OCI-LY7 (cell line): ENCODE measurements around the gene AGPAT3. TPM values are rescaled to one million over a fixed set of nuclear protein-coding genes. Genes with fewer than 3 reads are reported as not detected.

Experiments used
- BruUV-seq: library from RNA; stranded (reverse); fragments of 400-500 nt; replicated peaks from 2 replicates; lab custom pipeline; 2021; lab: Mats Ljungman, UMichigan
- CTCF ChIA-PET: fragments of 300-600 bp; sonication (Branson Sonifier 250); formaldehyde crosslinking; loops from one replicate; lab custom pipeline; 2022; ENCODE audit warnings: antibody characterized with exemption; ENCODE audit not compliant: unreplicated experiment; lab: Charles Lee
- POLR2A ChIA-PET: fragments of 300-600 bp; sonication (Branson Sonifier 250); formaldehyde crosslinking; loops from one replicate; lab custom pipeline; 2022; ENCODE audit warnings: antibody characterized with exemption; lab: Charles Lee
- DNase-seq: peaks from one replicate; pipeline ENCODE4 v3.0.0-alpha.2; 2015; ENCODE audit warnings: low spot score
- H2AFZ ChIP-seq: fragments of 200-600 bp; sonication (generic), shearing (Covaris generic); 2 replicates; pipeline ENCODE4 v1.6.1; 2014; ENCODE audit warnings: mild to moderate bottlenecking, antibody characterized with exemption, low read length, moderate library complexity
- H3K27ac ChIP-seq: fragments of 200-600 bp; sonication (generic); 2 replicates; pipeline ENCODE4 v1.5.1; 2014; ENCODE audit warnings: mixed run types, low read depth, mild to moderate bottlenecking, moderate library complexity, low read length, inconsistent platforms; ENCODE audit not compliant: poor library complexity, severe bottlenecking
- H3K36me3 ChIP-seq: fragments of 200-600 bp; sonication (generic); 2 replicates; pipeline ENCODE4 v1.6.1; 2014; ENCODE audit warnings: mild to moderate bottlenecking, antibody characterized with exemption, low read length, moderate library complexity, mixed read lengths; ENCODE audit not compliant: insufficient read depth
- H3K4me1 ChIP-seq: fragments of 200-600 bp; sonication (generic); 2 replicates; pipeline ENCODE4 v1.5.1; 2014; ENCODE audit warnings: mild to moderate bottlenecking, low read length; ENCODE audit not compliant: insufficient read depth, poor library complexity, severe bottlenecking
- H3K4me2 ChIP-seq: fragments of 200-600 bp; sonication (generic); 2 replicates; pipeline ENCODE4 v1.6.1; 2014; ENCODE audit warnings: mild to moderate bottlenecking, low read length
- H3K4me3 ChIP-seq: fragments of 200-600 bp; sonication (generic); 2 replicates; pipeline ENCODE4 v1.5.1; 2014; ENCODE audit warnings: mild to moderate bottlenecking, low read depth, low read length; ENCODE audit not compliant: poor library complexity, severe bottlenecking
- H3K79me2 ChIP-seq: fragments of 200-600 bp; sonication (generic); 2 replicates; pipeline ENCODE4 v1.6.1; 2016; ENCODE audit warnings: low read depth, mild to moderate bottlenecking, low read length, moderate library complexity, mixed read lengths; ENCODE audit not compliant: insufficient read depth
- H3K9me2 ChIP-seq: fragments of 200-600 bp; sonication (generic); 2 replicates; pipeline ENCODE4 v1.6.1; 2016; ENCODE audit warnings: mild to moderate bottlenecking, low read length, mixed read lengths; ENCODE audit not compliant: insufficient read depth
- H3K9me3 ChIP-seq: fragments of 200-600 bp; sonication (generic); 2 replicates; pipeline ENCODE4 v1.6.1; 2014; ENCODE audit warnings: mild to moderate bottlenecking, mixed run types, low read length, mixed read lengths
- H4K20me1 ChIP-seq: fragments of 200-600 bp; sonication (generic); 2 replicates; pipeline ENCODE4 v1.6.1; 2014; ENCODE audit warnings: mild to moderate bottlenecking, antibody characterized with exemption, low read length, moderate library complexity, mixed read lengths; ENCODE audit not compliant: insufficient read depth
- CTCF ChIP-seq: fragments of 200-600 bp; sonication (generic); conservative IDR thresholded peaks from 2 replicates; pipeline ENCODE4 v1.5.1; 2014; ENCODE audit warnings: mild to moderate bottlenecking, antibody characterized with exemption, low read length, moderate library complexity, mixed read lengths
- EZH2phosphoT487 ChIP-seq: fragments of 200-600 bp; sonication (generic); IDR thresholded peaks from 2 replicates; pipeline ENCODE4 v1.6.1; 2018; ENCODE audit warnings: low read depth, borderline replicate concordance, mild to moderate bottlenecking, mixed run types, antibody characterized with exemption, low read length, moderate library complexity, mixed read lengths
- intact Hi-C: fragments of 100-400 bp; cut with micrococcal nuclease; formaldehyde crosslinking; loops from one replicate; pipeline ENCODE4 v1.10.0; 2022; ENCODE audit not compliant: unreplicated experiment
- total RNA-seq, 2 experiments: library from RNA; depleted of rRNA in 1 of 2; stranded (reverse); fragments of >200 nt in 1 of 2; shearing (Covaris generic) in 1 of 2; gene quantifications; 2 replicates each; pipeline ENCODE4 v1.2.3, GENCODE V29; 2014 to 2022

Gene AGPAT3
- total RNA-seq, 2 experiments from 2014 or later = 9.2 to 33.4 TPM

- ChIA-PET POLR2A (no interaction called here), CTCF (no interaction called here)
- no TSS peak for BruUV-seq
- no peak overlapping the region for H3K27ac ChIP-seq
- H3K9me2 ChIP-seq = no peaks in the 10 kb centered on the region
- H3K9me3 ChIP-seq = no peaks in the 10 kb centered on the region
- peaks cover 5% of the 10 kb centered on the region for H3K4me1 ChIP-seq
- no peak overlapping the region for H2AFZ ChIP-seq
- intact Hi-C loops = no loop called here
- H4K20me1 ChIP-seq = no peaks in the 10 kb centered on the region
- H3K79me2 ChIP-seq = no peaks in the 10 kb centered on the region
- no peak for DNase-seq
- TF ChIP-seq EZH2phosphoT487 (no peak), CTCF (no peak)
- H3K36me3 ChIP-seq = no peaks in the 10 kb centered on the region
- H3K4me3 ChIP-seq = no peak overlapping the region
- H3K4me2 ChIP-seq = no peak overlapping the region
Observed at GRCh38 chr21:43961382-43961909, 96.4 kb downstream of the AGPAT3 start.

GRCh38 chr21:43965911-43966585 lies 101.0 kb downstream of the AGPAT3 start:
- intact Hi-C loops = no loop called here
- ChIA-PET CTCF (no interaction called here), POLR2A (no interaction called here)
- Histone ChIP-seq H3K9me3 (no peaks in the 10 kb centered on the region), H3K9me2 (no peaks in the 10 kb centered on the region), H3K4me3 (no peak overlapping the region), H3K4me2 (no peak overlapping the region), H3K36me3 (no peaks in the 10 kb centered on the region), H3K79me2 (no peaks in the 10 kb centered on the region), H4K20me1 (no peaks in the 10 kb centered on the region), H2AFZ (no peak overlapping the region), H3K27ac (no peak overlapping the region), H3K4me1 (no peaks in the 10 kb centered on the region)
- TF ChIP-seq CTCF (no peak), EZH2phosphoT487 (no peak)
- no TSS peak for BruUV-seq
- DNase-seq = no peak

- Histone ChIP-seq H3K9me2 (no peaks in the 10 kb centered on the region), H3K4me3 (no peak overlapping the region), H3K4me2 (no peak overlapping the region), H2AFZ (no peak overlapping the region), H3K4me1 (no peaks in the 10 kb centered on the region), H3K27ac (no peak overlapping the region), H4K20me1 (no peaks in the 10 kb centered on the region), H3K9me3 (no peaks in the 10 kb centered on the region), H3K79me2 (no peaks in the 10 kb centered on the region), H3K36me3 (no peaks in the 10 kb centered on the region)
- ChIA-PET CTCF (no interaction called here), POLR2A (no interaction called here)
- intact Hi-C loops = no loop called here
- no peak for DNase-seq
- BruUV-seq = no TSS peak
- TF ChIP-seq EZH2phosphoT487 (no peak), CTCF (no peak)
Observed at GRCh38 chr21:43966946-43967512, 102.0 kb downstream of the AGPAT3 start.
